Erythroblast (primary cell): Measurements from ENCODE around the gene STPG1.
A peak's percentile ranks its signal among the peaks of the same experiment; 100 is the strongest.

ENCODE experiments used
- DNase-seq, 2 experiments: peaks; one replicate each; lab custom pipeline; 2025; lab: John Stamatoyannopoulos, UW
- GATA1 ChIP-seq: IDR thresholded peaks from 2 replicates; pipeline ENCODE4 v1.6.1; 2011; ENCODE audit warnings: low read depth, mild to moderate bottlenecking, control low read depth, low read length, moderate library complexity
- POLR2A ChIP-seq: IDR thresholded peaks from 2 replicates; pipeline ENCODE4 v1.6.1; 2011; ENCODE audit warnings: mild to moderate bottlenecking, low read length

Gene STPG1

DNA sequence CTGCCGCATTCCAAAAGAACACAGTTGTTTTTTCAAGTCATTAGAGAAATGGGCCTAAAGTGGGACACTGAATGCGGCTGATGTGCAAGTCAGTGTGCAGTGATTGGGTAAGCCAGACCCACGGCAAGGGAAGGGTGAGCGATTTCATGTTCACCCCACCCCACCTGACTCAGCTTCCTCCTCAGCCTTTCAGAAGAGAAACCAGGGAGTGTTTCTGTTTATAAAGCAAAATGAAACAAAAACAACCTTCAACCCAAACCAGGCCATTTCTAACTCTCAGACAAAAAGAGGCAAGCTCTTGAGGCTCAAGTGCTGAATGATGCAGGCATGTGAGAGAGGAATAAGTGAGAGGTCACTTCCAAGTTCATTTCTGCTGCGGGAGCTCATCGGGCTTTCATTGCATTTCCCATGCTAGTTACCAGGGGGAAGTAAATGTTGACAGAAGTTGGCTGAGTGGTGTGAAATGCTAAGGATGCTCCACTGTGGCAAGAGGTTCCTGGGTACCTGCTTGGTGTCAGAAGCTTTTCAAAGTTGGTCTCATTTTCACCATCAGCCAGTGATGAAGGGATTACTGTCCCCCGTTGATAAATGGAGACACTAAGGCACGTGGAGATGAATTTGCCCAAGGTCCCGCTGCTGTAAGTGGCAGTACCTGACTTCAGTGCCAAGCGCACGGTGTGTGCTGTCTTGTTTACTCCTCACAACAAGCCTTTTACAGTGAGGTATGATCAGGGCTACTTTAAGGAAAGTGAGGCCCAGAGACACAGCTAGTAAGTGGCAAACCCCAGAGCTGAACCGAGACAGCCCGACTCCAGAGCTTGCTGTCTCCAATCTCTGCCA, 29.1 kb downstream of the STPG1 start:
- peak in 1 of 2 experiments; percentile 16 for DNase-seq
- no peak for TF ChIP-seq POLR2A
- no peak for TF ChIP-seq GATA1

DNA sequence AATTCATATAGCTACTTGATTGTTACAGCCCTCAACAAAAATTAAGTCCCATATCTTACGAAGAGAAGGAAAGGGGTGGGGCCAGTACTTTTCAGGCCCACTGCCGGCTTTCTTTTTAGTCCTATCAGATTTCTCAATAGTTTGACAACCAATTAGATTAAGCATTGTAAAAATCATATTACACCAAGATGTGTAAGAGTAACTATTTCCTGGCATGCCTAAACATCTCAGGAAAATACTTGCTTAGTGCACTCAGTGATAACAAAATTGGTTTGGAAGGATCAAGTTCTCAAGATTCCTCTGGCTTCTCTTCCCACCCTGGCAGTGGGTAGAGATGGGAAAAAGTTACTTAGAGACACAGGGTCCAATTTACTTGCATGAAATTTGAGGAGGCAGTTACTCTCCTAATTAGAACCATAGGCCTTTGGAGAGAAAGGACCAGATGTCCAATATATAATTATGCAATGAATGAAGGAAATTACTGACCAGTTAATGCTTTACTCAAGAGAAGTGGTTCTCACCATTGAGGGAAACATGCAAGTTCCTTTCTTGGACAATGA, 30.1 kb downstream of the STPG1 start:
- no peak for DNase-seq
- TF ChIP-seq GATA1, result no peak
- no peak for TF ChIP-seq POLR2A

DNA sequence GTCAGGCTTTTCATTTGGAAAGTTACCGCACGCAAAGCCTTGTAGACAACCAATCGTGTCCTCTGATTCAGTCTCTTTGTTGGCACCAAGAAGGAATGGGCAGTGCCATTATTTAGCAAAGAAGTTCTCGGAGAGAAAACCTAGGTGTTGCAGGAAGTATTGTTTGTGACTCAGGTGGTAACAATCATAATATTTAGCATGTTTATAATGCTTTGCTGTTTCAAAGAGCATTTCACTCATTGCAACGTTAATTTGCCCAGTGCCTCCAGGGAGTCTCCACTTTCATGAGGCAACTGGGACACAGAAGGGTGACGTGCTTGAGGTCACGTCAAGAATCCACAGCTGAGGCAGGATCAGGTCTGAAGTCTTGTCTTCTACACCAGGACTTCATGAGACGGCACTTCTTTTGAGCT, 31.4 kb downstream of the STPG1 start:
- no peak for DNase-seq
- TF ChIP-seq GATA1 (no peak), POLR2A (no peak)

DNA sequence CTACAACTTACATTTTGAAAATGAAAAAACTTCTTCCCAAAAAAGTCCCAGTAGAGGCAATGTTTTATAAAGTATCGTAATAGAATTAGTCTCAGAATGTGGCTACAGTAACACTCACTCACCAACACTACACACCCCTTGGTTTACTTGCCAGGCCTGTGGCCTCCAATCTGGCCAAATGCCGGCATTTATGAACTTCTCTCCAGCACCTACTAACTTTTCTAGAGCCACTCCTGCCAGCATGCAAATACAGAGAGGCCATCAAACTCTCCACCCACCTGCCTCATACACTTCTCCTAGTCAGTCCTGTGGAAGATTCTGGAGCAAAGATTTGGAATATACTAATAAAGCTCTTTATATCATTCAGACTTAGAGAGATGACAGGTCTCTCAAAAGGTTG, 32.3 kb downstream of the STPG1 start:
- DNase-seq, result no peak

DNA sequence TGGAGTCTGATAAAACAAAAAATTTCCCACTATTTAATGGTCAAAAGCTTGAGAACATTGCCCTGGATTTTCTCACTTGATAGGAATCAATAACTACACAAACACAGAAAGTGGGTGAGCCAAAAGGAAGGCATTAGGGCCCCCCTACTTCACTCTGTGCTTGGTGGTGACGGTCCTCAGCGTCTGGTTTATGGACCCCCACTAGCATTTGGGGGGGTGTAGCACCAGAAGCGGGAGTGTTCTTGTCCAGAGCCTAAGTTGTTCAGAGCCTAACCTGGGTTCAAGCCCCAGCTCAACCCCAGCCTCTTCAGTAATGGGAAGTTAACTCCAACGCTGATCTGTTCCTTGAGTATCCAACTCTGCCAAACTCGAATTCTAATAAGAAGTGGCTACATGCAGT, 33.1 kb downstream of the STPG1 start:
- TF ChIP-seq GATA1, result no peak
- TF ChIP-seq POLR2A, result no peak
- DNase-seq, result no peak

More for the DNA sequence above, 32.3 kb downstream of the STPG1 start:
- TF ChIP-seq GATA1 (no peak), POLR2A (no peak)

DNA sequence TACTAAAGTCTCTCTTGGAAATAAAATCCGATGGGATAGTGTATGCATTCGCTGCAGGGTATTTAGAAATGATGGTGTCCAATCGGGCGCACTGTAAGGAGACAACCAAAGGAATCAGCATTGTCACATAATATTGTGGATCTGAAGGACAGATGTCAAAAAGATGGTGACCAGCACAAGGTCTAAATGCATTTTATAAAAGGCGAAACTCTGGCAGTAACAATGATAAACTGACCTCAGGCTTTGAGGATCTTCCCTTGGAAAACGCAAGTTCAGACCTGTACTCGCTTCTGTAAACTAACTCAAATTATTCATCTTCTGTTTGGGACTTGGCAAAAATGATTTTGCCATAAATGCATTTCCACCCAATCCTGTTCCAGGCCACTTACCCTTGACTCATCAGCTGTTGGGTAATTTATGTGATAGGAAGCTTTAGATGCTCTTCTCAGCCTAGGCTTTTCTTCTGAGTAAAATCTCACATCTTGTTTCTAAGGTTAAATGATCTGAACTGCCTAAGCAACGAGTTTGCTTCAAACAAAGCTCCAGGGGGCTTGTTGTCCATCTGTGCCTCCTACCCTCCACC, 33.8 kb downstream of the STPG1 start:
- no peak for TF ChIP-seq POLR2A
- no peak for DNase-seq

DNA sequence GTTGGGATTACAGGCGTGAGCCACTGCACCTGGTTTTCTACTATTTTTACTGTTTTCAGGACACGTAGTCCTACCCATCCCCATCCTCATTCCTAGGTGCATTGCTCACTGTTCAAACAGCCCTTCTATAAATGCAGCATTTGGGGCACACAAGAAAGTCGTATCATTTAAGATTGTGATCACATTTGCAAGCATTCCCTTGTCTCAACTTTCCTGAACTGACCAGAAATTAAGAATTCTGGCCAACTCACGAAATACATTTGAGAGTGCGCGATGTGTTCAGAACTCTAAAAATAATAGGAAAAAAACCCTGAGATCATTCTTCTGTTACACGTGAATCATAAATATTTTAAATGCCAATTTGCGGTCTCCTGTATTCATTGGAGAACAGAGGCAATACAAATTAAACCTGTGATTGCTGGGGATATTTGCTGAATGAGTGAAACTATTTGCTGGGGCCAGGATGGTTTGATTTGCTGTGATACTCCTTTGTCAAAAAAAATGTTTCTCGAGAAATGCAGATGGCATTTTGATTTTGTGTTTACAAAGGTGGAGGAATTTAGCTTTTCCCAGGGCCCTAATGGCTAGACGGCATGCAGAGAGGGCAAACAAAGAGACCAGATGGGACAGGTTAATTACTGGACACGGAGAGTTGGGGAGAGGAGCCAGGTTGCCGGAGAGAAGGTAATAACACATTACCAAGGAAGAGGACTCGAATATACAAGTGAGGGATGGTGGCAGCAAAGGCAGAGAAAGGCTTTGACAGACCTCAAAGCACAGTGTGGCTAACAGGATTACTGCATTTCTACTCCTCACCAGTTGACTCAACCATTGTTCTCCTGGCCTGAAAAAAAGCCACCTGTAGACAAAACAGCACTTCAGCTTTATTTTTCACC, 38.4 kb downstream of the STPG1 start:
- no peak for DNase-seq
- no peak for TF ChIP-seq POLR2A
- TF ChIP-seq GATA1, result no peak

DNA sequence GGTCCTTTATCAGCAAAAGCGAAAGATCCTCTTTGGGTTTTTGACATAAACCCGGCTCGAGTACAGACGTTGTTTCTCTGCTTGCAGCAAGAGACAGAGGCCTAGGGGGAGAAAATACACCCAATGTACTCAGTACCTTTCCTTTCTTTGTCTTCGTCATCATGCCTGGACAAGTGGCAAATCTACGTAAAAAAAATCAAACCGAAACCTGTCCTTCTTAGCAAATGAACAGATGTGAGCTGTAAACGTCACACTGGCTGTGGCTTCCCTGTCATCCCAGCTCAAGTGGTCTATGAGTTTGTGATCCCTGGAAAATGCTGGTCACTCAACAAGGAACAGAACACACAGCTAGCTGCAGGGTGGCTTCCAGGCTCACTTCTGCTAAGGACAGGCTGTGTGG, 39.9 kb downstream of the STPG1 start:
- TF ChIP-seq POLR2A (no peak), GATA1 (no peak)
- no peak for DNase-seq

DNA sequence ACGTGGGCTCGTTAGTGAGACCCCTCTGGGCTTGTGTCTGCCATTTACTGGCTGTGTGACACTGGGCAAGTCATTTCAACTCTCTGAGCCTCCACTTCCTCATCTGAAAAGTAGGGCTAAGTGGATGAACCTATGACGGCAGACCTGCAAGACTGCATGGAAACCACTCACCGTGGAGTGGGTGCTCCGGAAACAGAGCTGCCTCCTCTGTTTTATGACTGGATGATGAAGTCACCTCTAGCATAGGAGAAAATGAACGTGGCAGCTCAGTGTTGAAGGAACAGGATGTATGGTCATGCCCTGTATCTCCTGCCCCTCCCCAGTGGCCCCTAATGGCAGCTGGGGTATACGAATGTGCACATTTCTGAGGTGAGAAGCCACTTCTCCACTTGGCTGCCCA, 40.5 kb downstream of the STPG1 start:
- no peak for DNase-seq
- no peak for TF ChIP-seq GATA1
- no peak for TF ChIP-seq POLR2A

DNA sequence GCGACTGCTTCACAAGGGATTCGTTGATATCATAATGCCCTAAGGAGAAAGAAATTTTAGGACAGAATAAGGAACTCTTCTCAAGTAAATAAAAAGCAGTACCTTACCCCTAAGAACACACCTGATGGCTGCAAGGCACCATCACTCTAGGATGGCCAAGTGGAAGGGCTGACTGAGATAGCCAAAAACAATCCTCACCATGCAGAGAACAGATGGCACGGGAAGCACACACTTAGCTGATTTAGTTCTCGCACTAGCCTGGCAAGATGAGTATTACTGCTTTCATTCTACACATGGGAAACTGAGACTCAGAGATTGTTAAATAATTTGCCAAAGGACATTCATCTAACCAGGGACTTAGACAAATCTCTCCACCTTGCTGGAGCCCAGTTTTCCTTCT, 43.8 kb downstream of the STPG1 start:
- no peak for TF ChIP-seq POLR2A
- no peak for TF ChIP-seq GATA1
- no peak for DNase-seq

DNA sequence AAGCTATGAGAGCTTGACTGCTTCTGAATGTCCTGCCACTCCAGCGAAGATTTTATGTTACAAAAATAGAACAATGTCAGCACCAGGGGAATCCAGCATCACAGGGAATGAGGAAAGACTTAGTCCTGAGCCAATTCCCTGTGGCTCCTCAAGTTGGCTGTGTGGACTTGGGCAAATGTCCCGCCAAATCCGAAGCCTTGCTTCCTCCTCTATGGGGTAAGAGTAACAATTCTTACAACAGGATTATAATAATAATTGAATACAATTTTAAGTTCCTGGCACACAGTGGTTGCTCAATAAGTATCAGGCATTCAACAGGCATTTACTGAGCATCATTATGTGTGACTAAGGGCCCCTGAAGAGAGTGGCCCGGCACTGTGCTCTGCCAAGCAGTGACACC, 44.4 kb downstream of the STPG1 start:
- no peak for DNase-seq
- no peak for TF ChIP-seq POLR2A
- no peak for TF ChIP-seq GATA1

DNA sequence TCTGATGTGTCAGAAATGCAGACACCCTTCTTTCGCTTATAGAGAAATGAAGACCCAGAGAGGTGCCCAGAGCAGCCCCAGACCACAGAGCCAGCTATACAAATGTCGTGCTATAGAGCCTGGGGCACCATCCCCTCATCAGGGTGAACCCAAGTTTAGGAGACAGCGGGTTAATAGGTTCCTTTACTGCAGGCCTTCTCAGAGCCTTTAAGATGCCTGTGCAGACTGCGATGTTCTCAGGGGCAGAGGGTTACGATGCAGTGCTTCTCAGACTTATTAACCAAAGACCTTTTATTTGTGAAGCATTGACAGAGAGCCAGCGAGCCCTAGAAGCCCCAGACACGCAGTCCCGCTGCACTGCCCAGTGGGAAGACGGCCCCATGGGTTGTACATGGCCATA, 46.9 kb downstream of the STPG1 start:
- DNase-seq, result no peak
- TF ChIP-seq POLR2A, result no peak
- no peak for TF ChIP-seq GATA1

DNA sequence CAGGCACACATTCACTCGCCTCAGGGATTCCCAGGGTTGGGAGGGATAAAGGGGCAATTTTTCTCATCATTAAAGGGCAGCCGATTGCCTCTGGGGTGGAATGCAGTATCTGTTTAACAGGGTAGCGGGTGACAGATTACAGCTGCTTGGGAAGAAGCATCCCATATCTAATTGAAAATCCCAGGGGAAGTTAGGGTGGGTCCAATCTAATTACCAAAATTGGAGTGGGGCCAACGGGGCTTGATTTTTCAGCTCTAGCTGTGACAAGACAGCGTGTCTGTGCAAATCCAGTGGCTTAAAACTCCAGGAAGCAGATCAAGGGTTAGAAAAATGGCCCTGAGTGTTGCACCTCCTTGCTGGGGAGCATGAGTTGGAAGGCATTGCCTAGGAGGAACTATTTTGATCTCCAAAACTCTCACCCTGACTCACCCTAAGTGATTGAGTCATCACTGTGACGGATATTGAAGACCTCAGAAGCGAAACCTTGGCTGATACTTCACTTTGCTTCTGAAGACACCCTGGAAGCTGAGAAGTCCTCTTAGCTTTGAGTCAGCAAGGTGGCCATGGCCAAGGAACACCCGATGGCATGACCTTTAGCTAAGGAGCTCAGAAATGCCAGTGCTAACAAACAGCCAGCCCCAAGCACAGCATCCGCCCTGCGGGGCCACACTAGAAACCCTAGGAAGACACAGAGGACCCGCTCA, 48.5 kb downstream of the STPG1 start:
- DNase-seq, result peak in 1 of 2 experiments; percentile 46
- TF ChIP-seq GATA1 (no peak), POLR2A (no peak)

DNA sequence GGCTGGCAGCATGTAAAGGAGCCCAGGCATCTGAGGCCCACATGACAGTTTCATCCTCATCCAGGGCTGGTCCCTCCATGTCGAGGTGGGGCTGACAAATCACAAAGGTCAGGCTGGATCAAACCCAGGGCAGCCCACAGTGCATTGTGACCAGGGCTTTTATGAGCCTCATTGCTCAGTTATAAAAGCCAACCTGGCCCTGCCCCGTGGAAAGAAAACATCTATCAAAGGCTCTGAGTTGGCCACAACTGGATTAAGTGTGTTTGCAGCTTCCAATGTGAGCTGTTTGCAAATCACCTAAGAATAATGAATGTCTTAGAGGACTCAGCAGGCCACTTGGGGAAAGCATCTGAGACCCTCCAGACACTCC, 49.0 kb downstream of the STPG1 start:
- TF ChIP-seq POLR2A, result no peak
- no peak for TF ChIP-seq GATA1
- DNase-seq, result no peak
